ENCODE results near the gene EXOSC5. TPM values are rescaled to one million over a fixed set of nuclear protein-coding genes. Genes with fewer than 3 reads are reported as not detected.

The EXOSC5 gene
- total and polyA plus RNA-seq, 2 donors (not counting 1 experiment from before 2014, with no cell fraction given) = 14.1 to 41.4 TPM

GRCh38 chr19:41416194-41416674, 19.1 kb upstream of the EXOSC5 start:
- DNase-seq (no peak), ATAC-seq (ENCODE audit: low read depth) (no peak)
- WGBS (ENCODE audit: insufficient coverage) = 96% methylated on average over 12 of the region's 12 CpGs
- no peaks in the 10 kb centered on the region for H3K9me3 Mint-ChIP-seq (ENCODE audit: insufficient read depth)
- Histone ChIP-seq H3K4me3 (ENCODE audit: control extremely low read depth in 1 of 5, extremely low read depth in 1 of 5, insufficient read depth in 1 of 5, low read depth in 2 of 5, low read length in 4 of 5) (no peak overlapping the region), H3K4me2 (replicated peaks; ENCODE audit: low read depth, low read length, poor library complexity, severe bottlenecking) (no peak overlapping the region), H3K79me2 (ENCODE audit: control insufficient read depth, insufficient read depth, low read length) (peaks cover 18% of the 10 kb centered on the region), H3K36me3 (replicated peaks in 1 of 2; ENCODE audit: control extremely low read depth in 1 of 2, control insufficient read depth in 1 of 2, extremely low read depth in 1 of 2, insufficient read depth in 2 of 2, low read length in 1 of 2) (peaks cover 0 to 68% of the 10 kb centered on the region in 2 experiments), H3K9ac (ENCODE audit: low read length) (no peak overlapping the region), H3K9me3 (ENCODE audit: control extremely low read depth in 1 of 3, control insufficient read depth in 2 of 3, insufficient read depth in 1 of 3, low read length in 2 of 3) (no peaks in the 10 kb centered on the region), H2AFZ (ENCODE audit: insufficient read depth, low read depth, low read length, poor library complexity, severe bottlenecking) (no peak overlapping the region), H3K27me3 (replicated peaks in 1 of 4; ENCODE audit: control extremely low read depth in 1 of 4, control insufficient read depth in 3 of 4, insufficient read depth in 4 of 4, low read length in 3 of 4) (no peaks in the 10 kb centered on the region), H3K4me1 (ENCODE audit: control insufficient read depth in 2 of 2, insufficient read depth in 2 of 2, low read length in 2 of 2) (no peaks in the 10 kb centered on the region), H4K20me1 (ENCODE audit: control insufficient read depth, insufficient read depth, low read length, poor library complexity, severe bottlenecking) (peaks cover 6% of the 10 kb centered on the region), H3K27ac (ENCODE audit: low read length in 2 of 2) (no peak overlapping the region)
- ChIA-PET CTCF (no interaction called here), POLR2A (no interaction called here)
- intact Hi-C loops (cut with micrococcal nuclease) = no loop called here
- no peaks in the 10 kb centered on the region for H3K27me3 Mint-ChIP-seq
- H3K4me3 Mint-ChIP-seq = no peak overlapping the region
- TF ChIP-seq EZH2 (IDR thresholded peaks at IDR 0.05; ENCODE audit: borderline replicate concordance, insufficient read depth, low read depth, low read length, poor library complexity, severe bottlenecking) (no peak), CTCF (IDR thresholded peaks at IDR 0.05) (no peak)
- H3K4me1 Mint-ChIP-seq = no peaks in the 10 kb centered on the region
- no peak overlapping the region for H3K27ac Mint-ChIP-seq

- Histone ChIP-seq H3K4me3 (ENCODE audit: control extremely low read depth in 1 of 5, extremely low read depth in 1 of 5, insufficient read depth in 1 of 5, low read depth in 2 of 5, low read length in 4 of 5) (no peak overlapping the region), H4K20me1 (ENCODE audit: control insufficient read depth, insufficient read depth, low read length, poor library complexity, severe bottlenecking) (no peaks in the 10 kb centered on the region), H3K27ac (ENCODE audit: low read length in 2 of 2) (no peak overlapping the region), H3K9me3 (ENCODE audit: control extremely low read depth in 1 of 3, control insufficient read depth in 2 of 3, insufficient read depth in 1 of 3, low read length in 2 of 3) (no peaks in the 10 kb centered on the region), H3K4me2 (replicated peaks; ENCODE audit: low read depth, low read length, poor library complexity, severe bottlenecking) (no peak overlapping the region), H3K4me1 (ENCODE audit: control insufficient read depth in 2 of 2, insufficient read depth in 2 of 2, low read length in 2 of 2) (peaks cover 2 to 4% of the 10 kb centered on the region in 2 donors), H3K36me3 (replicated peaks in 1 of 2; ENCODE audit: control extremely low read depth in 1 of 2, control insufficient read depth in 1 of 2, extremely low read depth in 1 of 2, insufficient read depth in 2 of 2, low read length in 1 of 2) (peaks cover 0 to 63% of the 10 kb centered on the region in 2 experiments), H3K27me3 (replicated peaks in 1 of 4; ENCODE audit: control extremely low read depth in 1 of 4, control insufficient read depth in 3 of 4, insufficient read depth in 4 of 4, low read length in 3 of 4) (no peaks in the 10 kb centered on the region), H2AFZ (ENCODE audit: insufficient read depth, low read depth, low read length, poor library complexity, severe bottlenecking) (no peak overlapping the region), H3K9ac (ENCODE audit: low read length) (no peak overlapping the region), H3K79me2 (ENCODE audit: control insufficient read depth, insufficient read depth, low read length) (peaks cover 23% of the 10 kb centered on the region)
- H3K27me3 Mint-ChIP-seq = no peaks in the 10 kb centered on the region
- intact Hi-C loops (cut with micrococcal nuclease) = no loop called here
- H3K4me1 Mint-ChIP-seq = peaks cover 1% of the 10 kb centered on the region
- POLR2A ChIA-PET = no interaction called here
- WGBS (ENCODE audit: insufficient coverage) = 96% methylated on average over 7 of the region's 9 CpGs
- no peak overlapping the region for H3K27ac Mint-ChIP-seq
- ATAC-seq (ENCODE audit: low read depth) = no peak
- H3K9me3 Mint-ChIP-seq (ENCODE audit: insufficient read depth) = no peaks in the 10 kb centered on the region
- CTCF ChIA-PET = no interaction called here
- no peak for DNase-seq
- TF ChIP-seq EZH2 (IDR thresholded peaks at IDR 0.05; ENCODE audit: borderline replicate concordance, insufficient read depth, low read depth, low read length, poor library complexity, severe bottlenecking) = no peak
- no peak for TF ChIP-seq CTCF (IDR thresholded peaks at IDR 0.05)
- no peak overlapping the region for H3K4me3 Mint-ChIP-seq
These were observed 18.0 kb upstream of the EXOSC5 start for GRCh38 chr19:41415154-41415571.
